Thoracic aorta (tissue), 2 donors: ENCODE data around the gene MLC1. TPM values are rescaled to one million over a fixed set of nuclear protein-coding genes. Genes with fewer than 3 reads are reported as not detected.

ENCODE experiments used
- ATAC-seq: fragments of 150-250 bp; one replicate; pipeline ENCODE4 v1.8.0; 2017; ENCODE audit warnings: low read depth; ENCODE audit not compliant: insufficient number of reproducible peaks, low FRiP score
- DNase-seq: peaks from one replicate; pipeline ENCODE4 v3.0.0-alpha.2; 2020; ENCODE audit warnings: low spot score
- H3K27ac ChIP-seq, 2 donors: fragments of 200-600 bp; sonication (generic); 1 replicate in 1 of 2; 2 replicates in 1 of 2; pipeline ENCODE4 v1.5.1; 2016; ENCODE audit warnings: mild to moderate bottlenecking in 2 of 2, moderate library complexity in 2 of 2
- H3K27me3 ChIP-seq: fragments of 200-600 bp; sonication (generic); replicated peaks from 2 replicates; pipeline ENCODE4 v1.6.0; 2016; ENCODE audit warnings: mild to moderate bottlenecking; ENCODE audit not compliant: insufficient read depth
- H3K36me3 ChIP-seq: fragments of 200-600 bp; sonication (generic); one replicate; pipeline ENCODE4 v1.5.1; 2016
- H3K4me1 ChIP-seq, 2 donors: fragments of 200-600 bp; sonication (generic); 1 replicate in 1 of 2; 2 replicates in 1 of 2; pipeline versions ENCODE4 v1.5.1 to v1.6.0; 2016; ENCODE audit warnings: low read depth in 2 of 2, mild to moderate bottlenecking in 1 of 2; ENCODE audit not compliant: control insufficient read depth in 1 of 2
- H3K4me3 ChIP-seq: fragments of 200-600 bp; sonication (generic); 2 replicates; pipeline ENCODE4 v1.5.1; 2016; ENCODE audit warnings: mild to moderate bottlenecking
- H3K9me3 ChIP-seq: fragments of 200-600 bp; sonication (generic); 2 replicates; pipeline ENCODE4 v1.5.1; 2016
- total RNA-seq, 2 donors: library from RNA; depleted of rRNA; stranded (reverse); fragments of >200 nt; gene quantifications; one replicate each; pipeline versions ENCODE4 v1.1.0 to v1.2.3, GENCODE V29; 2016
- TF ChIP-seq, protein P1 (sequence below): fragments of 200-600 bp; sonication (generic); IDR thresholded peaks from one replicate; pipeline ENCODE4 v1.5.1; 2019; ENCODE audit warnings: antibody characterized with exemption

The MLC1 gene
- total RNA-seq, 2 donors from 2014 or later = 1.6 to 4.3 TPM

DNA sequence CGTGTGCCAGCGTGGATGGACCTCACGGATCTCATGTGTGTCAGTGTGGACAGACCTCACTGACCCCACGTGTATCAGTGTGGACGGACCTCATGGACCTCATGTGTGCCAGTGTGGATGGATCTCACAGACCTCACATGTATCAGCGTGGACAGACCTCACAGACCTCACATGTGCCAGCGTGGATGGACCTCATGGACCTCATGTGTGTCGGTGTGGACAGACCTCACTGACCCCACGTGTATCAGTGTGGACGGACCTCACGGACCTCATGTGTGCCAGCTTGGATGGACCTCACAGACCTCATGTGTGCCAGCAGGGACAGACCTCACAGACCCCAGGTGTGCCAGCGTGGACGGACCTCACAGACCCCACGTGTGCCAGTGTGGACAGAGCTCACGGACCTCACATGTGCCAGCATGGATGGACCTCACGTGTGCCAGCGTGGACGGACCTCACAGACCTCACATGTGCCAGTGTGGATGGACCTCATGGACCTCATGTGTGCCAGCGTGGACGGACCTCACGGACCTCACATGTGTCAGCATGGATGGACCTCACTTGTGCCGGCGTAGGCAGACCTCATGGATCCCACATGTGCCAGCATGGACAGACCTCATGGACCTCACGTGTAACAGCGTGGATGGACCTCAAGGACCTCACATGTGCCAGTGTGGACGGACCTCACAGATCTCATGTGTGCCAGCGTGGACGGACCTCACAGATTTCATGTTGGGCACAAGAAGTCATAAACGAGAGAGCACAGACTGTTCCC is 45.4 kb downstream of the MLC1 start:
- DNase-seq (no peak), ATAC-seq (no peak)
- TF ChIP-seq, protein P1, sequence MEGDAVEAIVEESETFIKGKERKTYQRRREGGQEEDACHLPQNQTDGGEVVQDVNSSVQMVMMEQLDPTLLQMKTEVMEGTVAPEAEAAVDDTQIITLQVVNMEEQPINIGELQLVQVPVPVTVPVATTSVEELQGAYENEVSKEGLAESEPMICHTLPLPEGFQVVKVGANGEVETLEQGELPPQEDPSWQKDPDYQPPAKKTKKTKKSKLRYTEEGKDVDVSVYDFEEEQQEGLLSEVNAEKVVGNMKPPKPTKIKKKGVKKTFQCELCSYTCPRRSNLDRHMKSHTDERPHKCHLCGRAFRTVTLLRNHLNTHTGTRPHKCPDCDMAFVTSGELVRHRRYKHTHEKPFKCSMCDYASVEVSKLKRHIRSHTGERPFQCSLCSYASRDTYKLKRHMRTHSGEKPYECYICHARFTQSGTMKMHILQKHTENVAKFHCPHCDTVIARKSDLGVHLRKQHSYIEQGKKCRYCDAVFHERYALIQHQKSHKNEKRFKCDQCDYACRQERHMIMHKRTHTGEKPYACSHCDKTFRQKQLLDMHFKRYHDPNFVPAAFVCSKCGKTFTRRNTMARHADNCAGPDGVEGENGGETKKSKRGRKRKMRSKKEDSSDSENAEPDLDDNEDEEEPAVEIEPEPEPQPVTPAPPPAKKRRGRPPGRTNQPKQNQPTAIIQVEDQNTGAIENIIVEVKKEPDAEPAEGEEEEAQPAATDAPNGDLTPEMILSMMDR = no peak
- H3K4me3 ChIP-seq = no peak overlapping the region
- no peaks in the 10 kb centered on the region for H3K36me3 ChIP-seq
- H3K27ac ChIP-seq = no peak overlapping the region
- no peaks in the 10 kb centered on the region for H3K27me3 ChIP-seq
- no peaks in the 10 kb centered on the region for H3K9me3 ChIP-seq
- no peaks in the 10 kb centered on the region for H3K4me1 ChIP-seq

DNA sequence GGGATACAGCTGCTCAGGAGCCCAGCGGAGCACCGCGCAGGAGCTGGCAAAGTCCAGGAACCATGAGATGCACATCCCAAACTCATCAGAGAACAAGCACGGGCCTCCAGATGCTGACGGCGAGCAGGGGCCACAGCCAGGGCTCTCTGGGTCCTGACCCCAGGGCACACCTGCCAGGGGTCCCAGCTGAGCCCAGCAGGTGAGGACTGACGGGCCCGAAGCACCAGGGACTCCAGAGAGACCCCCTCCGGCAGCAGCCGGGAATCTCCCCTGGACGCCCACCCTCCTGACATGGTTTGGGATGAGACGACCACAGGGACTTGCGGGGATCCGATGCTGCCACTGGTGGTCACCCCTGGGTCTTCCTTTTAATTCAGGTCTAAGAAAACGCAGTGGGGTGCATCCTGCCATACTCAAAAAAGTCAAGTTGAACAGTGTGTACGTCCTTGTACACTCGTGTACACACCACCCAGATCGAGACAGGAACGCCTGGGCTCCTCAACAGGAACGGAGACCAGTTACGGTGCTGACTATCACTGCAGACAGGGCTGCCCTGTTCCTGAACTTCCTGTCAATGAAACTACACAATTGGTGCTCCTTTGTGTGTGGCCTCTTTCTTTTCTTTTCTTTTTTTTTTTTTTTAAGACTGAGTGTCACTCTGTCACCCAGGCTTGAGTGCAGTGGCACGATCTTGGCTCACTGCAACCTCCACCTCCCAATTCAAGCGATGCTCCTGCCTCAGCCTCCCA is 49.1 kb downstream of the MLC1 start:
- no peak overlapping the region for H3K27ac ChIP-seq
- no peaks in the 10 kb centered on the region for H3K4me1 ChIP-seq
- no peak for ATAC-seq
- TF ChIP-seq, protein P1 = no peak
- no peaks in the 10 kb centered on the region for H3K9me3 ChIP-seq
- H3K27me3 ChIP-seq = no peaks in the 10 kb centered on the region
- DNase-seq = no peak
- H3K36me3 ChIP-seq = no peaks in the 10 kb centered on the region
- H3K4me3 ChIP-seq = no peak overlapping the region

DNA sequence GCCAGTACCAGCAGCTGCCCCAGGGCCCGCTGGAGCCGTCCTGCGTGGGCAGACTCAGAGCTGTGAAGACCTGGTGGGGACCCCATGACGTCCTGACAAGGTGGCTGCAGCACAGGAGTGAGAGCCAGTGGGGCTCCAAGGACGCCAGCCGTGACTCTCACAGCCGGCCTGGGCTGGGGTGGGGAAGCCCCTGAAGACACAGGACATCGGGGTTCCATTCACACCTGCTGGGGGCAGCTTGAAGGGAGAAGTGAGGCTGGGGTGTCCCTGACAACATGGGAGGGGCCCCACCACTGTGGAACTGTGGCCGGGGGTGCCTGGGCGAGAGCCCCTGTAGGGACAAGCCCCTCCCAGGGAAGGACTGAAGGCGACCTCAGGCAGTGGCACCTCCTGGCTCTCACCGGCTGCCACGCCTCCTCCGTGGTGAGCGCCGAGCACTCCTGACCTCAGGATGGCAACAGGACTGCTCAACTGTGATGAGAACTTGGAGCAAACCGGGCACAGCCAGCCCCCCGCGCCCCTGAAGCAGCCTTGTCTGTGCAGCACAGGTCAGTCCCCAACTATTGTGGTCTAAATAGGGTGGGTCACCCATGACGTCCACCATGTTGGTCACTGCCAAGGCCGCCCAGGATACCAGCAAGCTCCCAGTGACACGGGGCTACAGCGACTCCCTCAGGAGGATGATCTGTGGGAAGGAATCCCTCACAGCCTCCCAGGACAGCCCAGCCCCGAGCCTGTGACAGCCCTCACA is 49.9 kb downstream of the MLC1 start:
- H3K27me3 ChIP-seq = no peaks in the 10 kb centered on the region
- peaks cover 0 to 1% of the 10 kb centered on the region in 2 donors for H3K4me1 ChIP-seq
- TF ChIP-seq, protein P1 = no peak
- no peak overlapping the region for H3K4me3 ChIP-seq
- ATAC-seq = no peak
- DNase-seq = no peak
- H3K36me3 ChIP-seq = no peaks in the 10 kb centered on the region
- no peaks in the 10 kb centered on the region for H3K9me3 ChIP-seq
- H3K27ac ChIP-seq = no peak overlapping the region

DNA sequence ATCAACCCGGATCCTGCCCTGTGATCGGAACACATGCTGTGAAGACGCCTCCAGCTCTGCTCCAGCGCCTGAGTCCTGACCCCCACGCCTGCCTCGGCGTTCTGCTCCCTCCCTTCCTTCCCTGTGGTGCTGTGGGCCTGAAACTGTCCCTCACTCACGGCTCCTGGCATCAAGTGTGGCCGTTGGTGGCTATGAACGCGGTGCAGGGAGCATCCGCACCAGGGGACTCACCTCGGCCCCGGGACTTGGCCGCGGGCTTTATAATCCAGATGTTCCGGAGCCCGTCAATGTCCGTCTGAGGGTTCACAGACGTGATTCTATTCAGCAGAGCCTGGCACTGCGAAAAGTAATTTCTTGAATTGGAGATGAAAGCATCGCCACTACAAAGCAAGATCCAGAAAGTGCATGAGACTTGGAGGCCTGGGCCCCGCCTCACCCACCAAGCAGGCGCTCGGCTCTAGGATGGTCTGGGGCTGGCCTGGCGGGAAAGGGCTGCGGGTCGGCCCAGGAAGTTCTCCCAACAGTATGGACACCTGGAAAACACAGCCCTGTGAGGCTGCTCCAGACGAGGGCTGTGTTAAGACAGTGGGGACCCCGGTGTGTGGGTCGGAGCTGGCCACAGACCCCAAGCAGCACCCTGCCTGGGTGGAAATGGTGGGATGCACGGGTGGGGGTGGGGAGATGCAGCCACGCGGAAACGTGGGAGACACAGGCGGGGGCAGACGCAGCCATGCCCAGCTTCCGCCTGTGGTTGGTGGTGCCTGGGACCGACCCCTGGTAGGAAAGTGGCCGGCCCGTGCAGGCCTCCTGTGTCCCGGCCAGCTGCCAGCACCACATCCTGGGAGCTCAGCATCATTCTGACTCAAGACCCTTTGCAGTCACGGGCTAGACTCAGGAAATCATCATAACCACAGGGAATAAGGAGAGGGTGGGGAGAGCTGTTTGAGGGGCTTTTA is 50.8 kb downstream of the MLC1 start:
- H3K4me1 ChIP-seq = peaks cover 0 to 8% of the 10 kb centered on the region in 2 donors
- no peak overlapping the region for H3K4me3 ChIP-seq
- no peaks in the 10 kb centered on the region for H3K36me3 ChIP-seq
- DNase-seq (no peak), ATAC-seq (no peak)
- H3K27me3 ChIP-seq = no peaks in the 10 kb centered on the region
- H3K27ac ChIP-seq = no peak overlapping the region
- no peaks in the 10 kb centered on the region for H3K9me3 ChIP-seq
- TF ChIP-seq, protein P1 = no peak
